PC-9 (cell line): ENCODE results near the gene FIZ1. TPM values are rescaled to one million over a fixed set of nuclear protein-coding genes. Genes with fewer than 3 reads are reported as not detected.

Experiments used
- BruUV-seq: library from RNA; stranded (reverse); fragments of 400-500 nt; replicated peaks from 2 replicates; lab custom pipeline; 2021; lab: Mats Ljungman, UMichigan
- CTCF ChIA-PET: fragments of 300-600 bp; sonication (Branson Sonifier 250); formaldehyde crosslinking; loops from one replicate; lab custom pipeline; 2022; ENCODE audit warnings: antibody characterized with exemption; lab: Charles Lee
- POLR2A ChIA-PET: fragments of 300-600 bp; sonication (Branson Sonifier 250); formaldehyde crosslinking; loops from one replicate; lab custom pipeline; 2022; ENCODE audit warnings: antibody characterized with exemption; ENCODE audit not compliant: unreplicated experiment; lab: Charles Lee
- DNase-seq, 2 experiments: peaks; one replicate each; pipeline versions ENCODE4 v3.0.0 to v3.0.0-alpha.2; 2015 to 2022; ENCODE audit warnings: mixed read lengths in 1 of 2
- H2AFZ ChIP-seq: fragments of 200-600 bp; sonication (generic); 2 replicates; pipeline ENCODE4 v1.8.1; 2017; ENCODE audit warnings: antibody characterized with exemption
- H3F3A ChIP-seq: fragments of 200-600 bp; sonication (generic); 2 replicates; pipeline ENCODE4 v1.8.1; 2017; ENCODE audit warnings: antibody characterized with exemption, mild to moderate bottlenecking, low read depth; ENCODE audit not compliant: insufficient read depth
- H3K27ac ChIP-seq: fragments of 200-600 bp; sonication (generic); 2 replicates; pipeline ENCODE4 v1.6.1; 2016; ENCODE audit warnings: mixed run types
- H3K27me3 ChIP-seq: fragments of 200-600 bp; sonication (generic); 2 replicates; pipeline ENCODE4 v1.6.1; 2016; ENCODE audit warnings: low read depth, mixed run types; ENCODE audit not compliant: insufficient read depth
- H3K36me3 ChIP-seq: fragments of 200-600 bp; sonication (generic); 2 replicates; pipeline ENCODE4 v1.6.1; 2016; ENCODE audit warnings: low read depth, mixed run types
- H3K4me1 ChIP-seq: fragments of 200-600 bp; sonication (generic); replicated peaks from 2 replicates; pipeline ENCODE4 v1.6.1; 2016; ENCODE audit warnings: mixed run types; ENCODE audit not compliant: insufficient read depth
- H3K4me2 ChIP-seq: fragments of 200-600 bp; sonication (generic); 2 replicates; pipeline ENCODE4 v1.6.1; 2017; ENCODE audit warnings: mixed run types
- H3K4me3 ChIP-seq: fragments of 200-600 bp; sonication (generic); 2 replicates; pipeline ENCODE4 v1.6.1; 2016; ENCODE audit warnings: mixed run types
- H3K79me2 ChIP-seq: fragments of 200-600 bp; sonication (generic); 2 replicates; pipeline ENCODE4 v1.6.1; 2017; ENCODE audit warnings: low read depth, mixed run types
- H3K9me2 ChIP-seq: fragments of 200-600 bp; sonication (generic); 2 replicates; pipeline ENCODE4 v1.8.1; 2017; ENCODE audit warnings: mild to moderate bottlenecking; ENCODE audit not compliant: insufficient read depth
- H3K9me3 ChIP-seq: fragments of 200-600 bp; sonication (generic); 2 replicates; pipeline ENCODE4 v1.8.1; 2016; ENCODE audit warnings: low read depth; ENCODE audit not compliant: insufficient read depth
- H4K20me1 ChIP-seq: fragments of 200-600 bp; sonication (generic); 2 replicates; pipeline ENCODE4 v1.8.1; 2017; ENCODE audit not compliant: insufficient read depth
- EZH2 ChIP-seq: fragments of 200-600 bp; sonication (generic); IDR thresholded peaks from 2 replicates; pipeline ENCODE4 v1.8.0; 2017; ENCODE audit warnings: antibody characterized with exemption, low read depth
- intact Hi-C: fragments of 100-400 bp; cut with micrococcal nuclease; formaldehyde crosslinking; loops from one replicate; pipeline ENCODE4 v1.10.0; 2022; ENCODE audit not compliant: unreplicated experiment
- total RNA-seq: library from RNA; stranded (reverse); gene quantifications from 2 replicates; pipeline ENCODE4 v1.2.3, GENCODE V29; 2021
- TF ChIP-seq, protein P1 (sequence below): fragments of 200-600 bp; sonication (generic); conservative IDR thresholded peaks from 2 replicates; pipeline ENCODE4 v1.6.1; 2017; ENCODE audit warnings: mixed run types, antibody characterized with exemption, mild to moderate bottlenecking, moderate library complexity

Gene FIZ1
- total RNA-seq, 1 experiment from 2014 or later, result 25.4 TPM

DNA sequence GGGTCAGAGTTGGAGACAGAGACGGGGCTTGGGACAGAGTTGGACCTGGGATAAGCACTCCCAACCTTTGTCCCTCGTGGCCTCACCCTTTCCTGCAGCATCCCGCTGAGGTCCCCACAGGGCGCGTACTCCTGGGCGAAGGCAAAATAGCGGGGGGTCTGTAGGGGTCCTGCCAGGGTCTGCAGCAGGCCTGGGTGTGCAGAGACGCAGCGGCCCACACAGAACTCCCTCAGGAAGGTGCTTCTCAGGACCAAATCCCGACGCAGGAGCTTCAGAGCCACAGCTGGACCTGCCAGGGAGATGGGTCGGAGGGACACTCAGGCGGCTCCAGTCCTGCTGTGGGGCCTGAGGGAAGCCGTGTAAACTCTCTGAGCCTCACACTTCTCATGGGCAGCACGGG, 55.3 kb downstream of the FIZ1 start:
- ChIA-PET POLR2A (no interaction called here), CTCF (interaction anchor here (0.6 to 0.7 kb wide), 2 partner anchors 18 to 55 kb away, joined by 3 to 7 read pairs; partner anchors contain the start of gene FIZ1)
- Histone ChIP-seq H3K79me2 (peaks cover 7% of the 10 kb centered on the region; the same call in 1 of the 2 replicates), H3K27me3 (no peaks in the 10 kb centered on the region), H3K9me2 (no peaks in the 10 kb centered on the region), H3K36me3 (no peaks in the 10 kb centered on the region), H4K20me1 (no peaks in the 10 kb centered on the region), H2AFZ (no peak overlapping the region), H3F3A (peaks cover 56% of the 10 kb centered on the region), H3K27ac (no peak overlapping the region), H3K4me2 (peak overlapping the region; percentile 77), H3K9me3 (no peaks in the 10 kb centered on the region), H3K4me3 (no peak overlapping the region; the same call in 1 of the 2 replicates), H3K4me1 (peaks cover 56% of the 10 kb centered on the region)
- intact Hi-C loops, result no loop called here
- DNase-seq, result no peak
- TF ChIP-seq EZH2, result no peak
- TF ChIP-seq, protein P1, sequence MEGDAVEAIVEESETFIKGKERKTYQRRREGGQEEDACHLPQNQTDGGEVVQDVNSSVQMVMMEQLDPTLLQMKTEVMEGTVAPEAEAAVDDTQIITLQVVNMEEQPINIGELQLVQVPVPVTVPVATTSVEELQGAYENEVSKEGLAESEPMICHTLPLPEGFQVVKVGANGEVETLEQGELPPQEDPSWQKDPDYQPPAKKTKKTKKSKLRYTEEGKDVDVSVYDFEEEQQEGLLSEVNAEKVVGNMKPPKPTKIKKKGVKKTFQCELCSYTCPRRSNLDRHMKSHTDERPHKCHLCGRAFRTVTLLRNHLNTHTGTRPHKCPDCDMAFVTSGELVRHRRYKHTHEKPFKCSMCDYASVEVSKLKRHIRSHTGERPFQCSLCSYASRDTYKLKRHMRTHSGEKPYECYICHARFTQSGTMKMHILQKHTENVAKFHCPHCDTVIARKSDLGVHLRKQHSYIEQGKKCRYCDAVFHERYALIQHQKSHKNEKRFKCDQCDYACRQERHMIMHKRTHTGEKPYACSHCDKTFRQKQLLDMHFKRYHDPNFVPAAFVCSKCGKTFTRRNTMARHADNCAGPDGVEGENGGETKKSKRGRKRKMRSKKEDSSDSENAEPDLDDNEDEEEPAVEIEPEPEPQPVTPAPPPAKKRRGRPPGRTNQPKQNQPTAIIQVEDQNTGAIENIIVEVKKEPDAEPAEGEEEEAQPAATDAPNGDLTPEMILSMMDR, result no peak
- TSS peak; percentile 4 for BruUV-seq

DNA sequence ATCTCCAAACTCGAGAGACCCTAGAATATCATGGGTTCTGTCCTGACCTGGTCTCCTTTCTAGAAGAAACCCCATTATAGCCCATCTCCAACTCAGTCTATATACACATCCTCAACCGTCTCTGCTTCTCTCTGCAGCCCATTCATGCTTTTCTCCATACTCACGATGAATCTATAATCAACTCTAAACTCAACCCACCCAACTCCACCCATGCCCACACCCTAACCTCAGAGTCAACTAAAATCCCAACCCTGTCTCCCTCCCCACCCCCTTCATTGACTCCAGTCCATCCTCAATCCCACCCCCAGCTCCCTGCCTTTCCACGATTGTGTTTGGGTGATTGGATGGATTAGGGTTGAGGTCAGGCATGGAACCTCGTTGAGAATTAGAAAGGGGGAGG, 55.8 kb downstream of the FIZ1 start:
- Histone ChIP-seq H3K4me1 (peaks cover 52% of the 10 kb centered on the region), H3K9me3 (no peaks in the 10 kb centered on the region), H3K79me2 (peaks cover 7% of the 10 kb centered on the region; the same call in 1 of the 2 replicates), H2AFZ (no peak overlapping the region), H3K36me3 (no peaks in the 10 kb centered on the region), H3F3A (peaks cover 54% of the 10 kb centered on the region), H3K27me3 (no peaks in the 10 kb centered on the region), H3K27ac (no peak overlapping the region), H3K4me3 (no peak overlapping the region), H3K9me2 (no peaks in the 10 kb centered on the region), H4K20me1 (no peaks in the 10 kb centered on the region), H3K4me2 (peak overlapping the region; percentile 77; the same call in 1 of the 2 replicates)
- POLR2A ChIA-PET, result no interaction called here
- CTCF ChIA-PET, result interaction anchor here (0.6 kb wide), 1 partner anchor 17 kb away, joined by 7 read pairs; no protein-coding TSS in a partner anchor
- TF ChIP-seq, protein P1, result no peak
- no peak for TF ChIP-seq EZH2
- intact Hi-C loops, result no loop called here
- no peak for DNase-seq
- BruUV-seq, result no TSS peak

GRCh38 chr19:55542292-55542855, 56.9 kb downstream of the FIZ1 start:
- H3K9me2 ChIP-seq, result no peaks in the 10 kb centered on the region
- H4K20me1 ChIP-seq, result no peaks in the 10 kb centered on the region
- TF ChIP-seq, protein P1, result no peak
- TF ChIP-seq EZH2, result no peak
- DNase-seq, result no peak
- H3K4me1 ChIP-seq, result peaks cover 47% of the 10 kb centered on the region
- BruUV-seq, result no TSS peak
- ChIA-PET CTCF (no interaction called here), POLR2A (no interaction called here)
- peaks cover 48% of the 10 kb centered on the region for H3F3A ChIP-seq
- intact Hi-C loops, result no loop called here
- no peaks in the 10 kb centered on the region for H3K27me3 ChIP-seq
- H3K27ac ChIP-seq, result no peak overlapping the region
- H3K4me3 ChIP-seq, result no peak overlapping the region
- H3K79me2 ChIP-seq, result peaks cover 7% of the 10 kb centered on the region; the same call in 1 of the 2 replicates
- H2AFZ ChIP-seq, result no peak overlapping the region
- no peak overlapping the region for H3K4me2 ChIP-seq
- H3K9me3 ChIP-seq, result no peaks in the 10 kb centered on the region
- no peaks in the 10 kb centered on the region for H3K36me3 ChIP-seq

Other genes starting within 250 kb of the FIZ1 start
- 3.3 and 3.7 TPM in 2 replicates for gene COX6B2, start 244.8 kb downstream of the FIZ1 start, total RNA-seq
- gene GARIN5B, start 236.3 kb downstream of the FIZ1 start, total RNA-seq, result 0.11 TPM in 1 of 2 replicates, not detected in the other
- 4.1 and 6.6 TPM in 2 replicates for gene IL11, start 229.1 kb downstream of the FIZ1 start, total RNA-seq
- gene TMEM190, start 222.7 kb downstream of the FIZ1 start, total RNA-seq, result not detected in 2 replicates
- gene TMEM238, start 215.2 kb downstream of the FIZ1 start, total RNA-seq, result 40.4 and 94.5 TPM in 2 replicates
- 2,433 and 2,547 TPM in 2 replicates for gene RPL28, start 213.6 kb downstream of the FIZ1 start, total RNA-seq
- gene UBE2S, start 191.7 kb downstream of the FIZ1 start, total RNA-seq, result 359 and 395 TPM in 2 replicates
- not detected in 2 replicates for gene SHISA7, start 156.2 kb downstream of the FIZ1 start, total RNA-seq
- 92.4 and 113 TPM in 2 replicates for gene ISOC2, start 137.9 kb downstream of the FIZ1 start, total RNA-seq
- gene C19orf85, start 134.8 kb downstream of the FIZ1 start, total RNA-seq, result 0.73 and 0.74 TPM in 2 replicates
- 17.7 and 19.3 TPM in 2 replicates for gene ZNF628, start 122.9 kb downstream of the FIZ1 start, total RNA-seq
- 61.6 and 103 TPM in 2 replicates for gene NAT14, start 114.3 kb downstream of the FIZ1 start, total RNA-seq
- 3.9 and 4.8 TPM in 2 replicates for gene SSC5D, start 111.1 kb downstream of the FIZ1 start, total RNA-seq
- 3.5 and 3.9 TPM in 2 replicates for gene SBK2, start 62.4 kb downstream of the FIZ1 start, total RNA-seq
- 41.4 and 45.0 TPM in 2 replicates for gene SBK3, start 54.0 kb downstream of the FIZ1 start, total RNA-seq
- gene ZNF579, start 18.7 kb downstream of the FIZ1 start, total RNA-seq, result 49.0 TPM in 2 replicates
- 30.0 and 37.0 TPM in 2 replicates for gene ZNF524, start 771 bp upstream of the FIZ1 start, total RNA-seq
- 26.8 and 30.3 TPM in 2 replicates for gene ZNF865, start 6.1 kb upstream of the FIZ1 start, total RNA-seq
- 5.4 and 7.7 TPM in 2 replicates for gene ZNF784, start 25.0 kb upstream of the FIZ1 start, total RNA-seq
- gene ZNF580, start 41.5 kb upstream of the FIZ1 start, total RNA-seq, result 56.6 and 64.7 TPM in 2 replicates
- 53.5 and 81.9 TPM in 2 replicates for gene ZNF581, start 44.1 kb upstream of the FIZ1 start, total RNA-seq
- gene CCDC106, start 48.7 kb upstream of the FIZ1 start, total RNA-seq, result 3.2 and 6.7 TPM in 2 replicates
- gene U2AF2, start 55.5 kb upstream of the FIZ1 start, total RNA-seq, result 252 and 323 TPM in 2 replicates
- 232 and 274 TPM in 2 replicates for gene EPN1, start 75.7 kb upstream of the FIZ1 start, total RNA-seq
- gene NLRP9, start 138.9 kb upstream of the FIZ1 start, total RNA-seq, result not detected in 2 replicates
- gene RFPL4A, start 159.6 kb upstream of the FIZ1 start, total RNA-seq, result not detected in 2 replicates
- gene RFPL4AL1, start 169.6 kb upstream of the FIZ1 start, total RNA-seq, result not detected in 2 replicates
- not detected in 2 replicates for gene NLRP11, start 232.5 kb upstream of the FIZ1 start, total RNA-seq
- 1.6 and 1.7 TPM in 2 replicates for gene NLRP4, start 237.0 kb upstream of the FIZ1 start, total RNA-seq